ENCODE measurements around the gene SPG21. TPM values are rescaled to one million over a fixed set of nuclear protein-coding genes. Genes with fewer than 3 reads are reported as not detected.

Gene SPG21
- total RNA-seq, 1 experiment from 2014 or later, result 66.6 TPM

DNA sequence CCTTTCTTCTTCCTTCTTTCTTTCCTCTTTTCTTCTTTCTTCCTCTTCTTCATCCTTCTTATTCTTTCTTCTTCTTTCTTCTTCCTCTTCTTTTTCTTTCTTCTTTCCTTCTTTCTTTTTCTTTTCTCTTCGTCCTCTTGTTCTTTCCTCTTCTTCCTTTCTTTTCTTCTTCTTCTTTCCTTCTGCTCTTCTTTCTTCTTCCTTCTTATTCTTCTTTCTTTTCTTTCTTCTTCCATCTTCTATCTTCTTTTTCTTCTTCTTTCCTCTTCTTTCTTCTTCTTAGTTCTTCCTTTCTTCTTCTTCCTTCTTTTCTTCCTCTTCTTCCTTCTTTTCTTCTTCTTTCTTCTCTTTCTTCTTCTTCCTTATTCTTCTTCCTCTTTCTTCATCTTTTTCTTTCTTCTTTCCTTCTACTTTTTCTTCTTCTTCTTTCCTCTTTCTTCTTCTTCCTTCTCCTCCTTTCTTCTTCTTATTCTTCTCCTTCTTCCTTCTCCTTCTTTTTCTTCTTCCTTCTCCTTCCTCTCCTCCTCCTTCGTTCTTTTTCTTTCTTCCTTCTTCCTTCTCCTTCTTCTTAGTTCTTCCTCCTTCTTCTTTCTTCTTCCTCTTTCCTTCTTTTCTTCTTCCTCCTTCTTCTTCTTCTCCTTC, 37.8 kb downstream of the SPG21 start:
- H3K27me3 ChIP-seq (ENCODE audit: insufficient read depth, low read length), result no peaks in the 10 kb centered on the region
- no peak overlapping the region for H3K14ac ChIP-seq (ENCODE audit: insufficient read depth, low read length)
- H3K23me2 ChIP-seq (ENCODE audit: insufficient read length, low read depth, low read length, poor library complexity, severe bottlenecking), result peaks cover 3% of the 10 kb centered on the region
- no peak overlapping the region for H3K27ac Mint-ChIP-seq
- H3K27ac ChIP-seq (ENCODE audit: insufficient read length, low read depth, low read length), result no peak overlapping the region
- TF ChIP-seq, protein P1, sequence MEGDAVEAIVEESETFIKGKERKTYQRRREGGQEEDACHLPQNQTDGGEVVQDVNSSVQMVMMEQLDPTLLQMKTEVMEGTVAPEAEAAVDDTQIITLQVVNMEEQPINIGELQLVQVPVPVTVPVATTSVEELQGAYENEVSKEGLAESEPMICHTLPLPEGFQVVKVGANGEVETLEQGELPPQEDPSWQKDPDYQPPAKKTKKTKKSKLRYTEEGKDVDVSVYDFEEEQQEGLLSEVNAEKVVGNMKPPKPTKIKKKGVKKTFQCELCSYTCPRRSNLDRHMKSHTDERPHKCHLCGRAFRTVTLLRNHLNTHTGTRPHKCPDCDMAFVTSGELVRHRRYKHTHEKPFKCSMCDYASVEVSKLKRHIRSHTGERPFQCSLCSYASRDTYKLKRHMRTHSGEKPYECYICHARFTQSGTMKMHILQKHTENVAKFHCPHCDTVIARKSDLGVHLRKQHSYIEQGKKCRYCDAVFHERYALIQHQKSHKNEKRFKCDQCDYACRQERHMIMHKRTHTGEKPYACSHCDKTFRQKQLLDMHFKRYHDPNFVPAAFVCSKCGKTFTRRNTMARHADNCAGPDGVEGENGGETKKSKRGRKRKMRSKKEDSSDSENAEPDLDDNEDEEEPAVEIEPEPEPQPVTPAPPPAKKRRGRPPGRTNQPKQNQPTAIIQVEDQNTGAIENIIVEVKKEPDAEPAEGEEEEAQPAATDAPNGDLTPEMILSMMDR (conservative IDR thresholded peaks at IDR 0.05), result no peak
- H4K5ac ChIP-seq (ENCODE audit: insufficient read length, low read depth, low read length), result no peak overlapping the region
- no peak overlapping the region for H2AFZ ChIP-seq (ENCODE audit: low read length)
- peaks cover 3% of the 10 kb centered on the region; the same call in 1 of the 2 replicates for H3K27me3 Mint-ChIP-seq (ENCODE audit: low read depth)
- H3K4ac ChIP-seq (ENCODE audit: low read depth, low read length), result no peak overlapping the region
- peaks cover 33 to 54% (median 53%) of the 10 kb centered on the region in 3 experiments for H3K36me3 Mint-ChIP-seq (ENCODE audit: insufficient read depth in 1 of 3, low read depth in 3 of 3)
- no peak overlapping the region for H2BK12ac ChIP-seq (ENCODE audit: insufficient read length, low read depth, low read length)
- H3K9me3 Mint-ChIP-seq, result peaks cover 38 to 41% of the 10 kb centered on the region in 2 experiments
- no peaks in the 10 kb centered on the region for H3K4me1 ChIP-seq (ENCODE audit: insufficient read depth, low read length)
- no peak overlapping the region for H3K18ac ChIP-seq (ENCODE audit: insufficient read length, low read depth, low read length)
- no peak overlapping the region for H4K91ac ChIP-seq (ENCODE audit: insufficient read length, low read depth, low read length)
- no peak overlapping the region for H3K4me3 Mint-ChIP-seq
- H3K9ac ChIP-seq (ENCODE audit: extremely low read depth, insufficient read length, low read length), result no peak overlapping the region
- no peak overlapping the region for H3K4me2 ChIP-seq (ENCODE audit: insufficient read depth, insufficient read length, low read length)
- no peaks in the 10 kb centered on the region for H3K79me2 ChIP-seq (ENCODE audit: insufficient read depth, low read length)
- no peak overlapping the region for H3T11ph ChIP-seq (ENCODE audit: low read length)
- H3K56ac ChIP-seq (ENCODE audit: insufficient read length, low read depth, low read length), result no peak overlapping the region
- no peak overlapping the region for H2BK5ac ChIP-seq (ENCODE audit: insufficient read length, low read length)
- no peak overlapping the region for H2AK5ac ChIP-seq (ENCODE audit: insufficient read length, low read length)
- H4K20me1 ChIP-seq (ENCODE audit: control insufficient read depth, insufficient read depth, insufficient read length), result no peaks in the 10 kb centered on the region
- H2BK120ac ChIP-seq (ENCODE audit: low read depth, low read length, poor library complexity, severe bottlenecking), result no peak overlapping the region
- no peak overlapping the region for H4K8ac ChIP-seq (replicated peaks; ENCODE audit: insufficient read length, low read depth, low read length)
- no peak overlapping the region for H2BK20ac ChIP-seq (ENCODE audit: low read depth, low read length, poor library complexity, severe bottlenecking)
- no CpG with 5 or more reads among the region's 2 CpGs for WGBS (ENCODE audit: extremely low coverage, insufficient read length, low lambda C conversion rate)
- peaks cover 2 to 3% of the 10 kb centered on the region in 2 experiments; a peak in 2 of 4 replicates for H3K4me1 Mint-ChIP-seq
- no peak overlapping the region for H3K23ac ChIP-seq (ENCODE audit: insufficient read length, low read depth, low read length)
- no peak overlapping the region for H2BK15ac ChIP-seq (ENCODE audit: low read depth, low read length)
- no peaks in the 10 kb centered on the region for H3K9me3 ChIP-seq (ENCODE audit: control insufficient read depth, low read depth, low read length)
- H3K79me1 ChIP-seq (ENCODE audit: insufficient read depth, low read depth, low read length, poor library complexity, severe bottlenecking), result no peaks in the 10 kb centered on the region
- no peak for DNase-seq
